Left colon (tissue), 2 donors: Measurements from ENCODE around the gene VN1R2. TPM values are rescaled to one million over a fixed set of nuclear protein-coding genes. Genes with fewer than 3 reads are reported as not detected.
A peak's percentile ranks its signal among the peaks of the same experiment; 100 is the strongest.

Source experiments
- ATAC-seq: fragments of 200-7000 bp; cut with Tn5 transposase; one replicate; pipeline ENCODE4 v1.9.1; 2020; ENCODE audit warnings: mild to moderate bottlenecking, moderate library complexity
- DNase-seq, 2 donors: peaks; one replicate each; pipeline ENCODE4 v3.0.0-alpha.2; 2020
- intact Hi-C, 2 donors: fragments of 100-400 bp; cut with DNase I in 1 of 2; cut with micrococcal nuclease in 1 of 2; formaldehyde crosslinking; loops; one replicate each; pipeline versions ENCODE4 v1.11.2 to v1.14.0; 2022; cut with DNase I, micrococcal nuclease
- total RNA-seq, 2 donors: library from RNA; stranded (reverse); fragmentation: NEBNext Ultra II Directional; extraction: Animal tissue kit (Norgen Biotek cat#: 25700); gene quantifications; one replicate each; pipeline ENCODE4 v1.2.1, GENCODE V29; 2021
- donor health status: DM: no; HTN: no; CAD: no.
- donor health status: DM: yes; HTN: yes; CAD: no.

VN1R2 gene
- total RNA-seq, 2 donors from 2014 or later = not detected

GRCh38 chr19:53308339-53308811, 50.3 kb downstream of the VN1R2 start:
- DNase-seq (peak in 1 of 2 donors; percentile 5), ATAC-seq (no peak)
- intact Hi-C loops = no loop called here

Other genes starting within 250 kb of the VN1R2 start
- not detected for gene ERVV-1, start 244.4 kb upstream of the VN1R2 start, total RNA-seq
- gene ERVV-2, start 213.6 kb upstream of the VN1R2 start, total RNA-seq = not detected
- gene ZNF160, start 154.9 kb upstream of the VN1R2 start, total RNA-seq = 10 to 100 TPM; 20.4 to 21.2 TPM
- gene ZNF415, start 125.4 kb upstream of the VN1R2 start, total RNA-seq = 1 to 10 TPM; 6.1 to 7.2 TPM
- gene ZNF347, start 99.2 kb upstream of the VN1R2 start, total RNA-seq = 1 to 10 TPM; 6.3 to 8.0 TPM
- 1 to 10 TPM; 1.8 to 2.0 TPM for gene ZNF665, start 64.9 kb upstream of the VN1R2 start, total RNA-seq
- 1 to 10 TPM; 2.5 to 6.4 TPM for gene ZNF677, start 3.4 kb upstream of the VN1R2 start, total RNA-seq
- gene VN1R4, start 9.4 kb downstream of the VN1R2 start, total RNA-seq = not detected
- gene ZNF845, start 75.5 kb downstream of the VN1R2 start, total RNA-seq = 1 to 10 TPM; 5.2 to 7.8 TPM
- gene ZNF525, start 107.4 kb downstream of the VN1R2 start, total RNA-seq = 1 to 10 TPM; 8.6 to 9.3 TPM
- 1 to 10 TPM; 9.6 to 9.9 TPM for gene ZNF765, start 136.9 kb downstream of the VN1R2 start, total RNA-seq
- 1 to 10 TPM; 7.7 to 7.8 TPM for gene ZNF761, start 173.7 kb downstream of the VN1R2 start, total RNA-seq
- gene ZNF813, start 209.4 kb downstream of the VN1R2 start, total RNA-seq = 1 to 10 TPM; 3.4 to 4.2 TPM